Measurements from ENCODE around the gene CCDC71L. TPM values are rescaled to one million over a fixed set of nuclear protein-coding genes. Genes with fewer than 3 reads are reported as not detected.
"Not testable (repeated sequence)": the region's sequence is repeated elsewhere in the genome, so short reads cannot be mapped to it uniquely, and the experiment has no call there.

The CCDC71L gene
- 11.6 and 12.1 TPM in 2 replicates for total RNA-seq

DNA sequence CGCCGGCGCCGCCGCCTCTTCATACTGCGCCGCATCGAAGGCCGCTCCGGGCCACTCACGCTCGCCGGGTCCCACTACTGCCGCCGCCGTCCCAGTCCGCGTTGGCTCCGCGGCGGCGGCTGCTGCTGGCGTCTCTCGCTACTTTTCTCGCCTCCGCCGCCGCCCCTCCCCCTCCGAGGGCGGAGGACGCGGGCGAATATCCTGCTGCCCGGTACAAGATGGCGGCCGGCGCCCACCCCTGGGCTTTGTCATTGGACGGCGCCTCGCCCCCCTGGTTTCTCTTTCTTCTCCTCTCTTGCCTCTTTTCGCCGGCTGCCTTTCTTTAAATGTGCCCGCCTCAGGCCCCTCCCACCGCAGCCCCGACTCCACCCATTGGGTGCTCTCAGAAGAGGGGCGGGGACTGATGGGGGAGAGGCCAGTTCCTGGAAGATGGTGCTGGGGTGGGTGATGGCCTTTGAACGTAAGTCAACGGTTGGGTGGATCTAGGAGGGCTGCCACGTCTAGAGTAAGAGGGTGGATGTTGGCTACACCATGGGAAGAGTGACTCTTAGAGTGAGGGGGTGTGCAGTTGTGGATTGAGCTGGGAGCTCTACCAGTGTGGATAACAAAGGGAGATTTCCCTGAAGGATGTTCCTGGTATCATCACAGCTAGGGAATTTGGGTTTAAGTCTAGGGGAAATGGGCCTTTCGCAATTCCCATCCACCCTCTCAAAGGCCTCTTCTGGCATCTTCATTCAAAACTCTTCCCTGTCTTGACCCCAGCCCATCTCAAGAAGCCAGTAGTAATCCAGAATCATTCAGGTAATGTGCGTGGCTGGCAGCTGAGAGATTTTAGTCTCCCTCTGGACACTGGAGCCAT lies at the start of gene CCDC71L:
Gene CCDC71L (minus strand): TSS at position 297 of the 859 bp plus-strand sequence. CDS start 262 bp downstream, at position 35.
- intact Hi-C loops (cut with micrococcal nuclease) = loop anchor here (1.0 to 10.0 kb wide), 26 partner anchors 57 to 1866 kb away; partner anchors contain the start of genes ATXN7L1, CBLL1, COG5 and DLD

- intact Hi-C loops (cut with micrococcal nuclease) = not testable (repeated sequence)
Measured at GRCh38 chr7:106709604-106710003, 48.6 kb upstream of the CCDC71L start.

DNA sequence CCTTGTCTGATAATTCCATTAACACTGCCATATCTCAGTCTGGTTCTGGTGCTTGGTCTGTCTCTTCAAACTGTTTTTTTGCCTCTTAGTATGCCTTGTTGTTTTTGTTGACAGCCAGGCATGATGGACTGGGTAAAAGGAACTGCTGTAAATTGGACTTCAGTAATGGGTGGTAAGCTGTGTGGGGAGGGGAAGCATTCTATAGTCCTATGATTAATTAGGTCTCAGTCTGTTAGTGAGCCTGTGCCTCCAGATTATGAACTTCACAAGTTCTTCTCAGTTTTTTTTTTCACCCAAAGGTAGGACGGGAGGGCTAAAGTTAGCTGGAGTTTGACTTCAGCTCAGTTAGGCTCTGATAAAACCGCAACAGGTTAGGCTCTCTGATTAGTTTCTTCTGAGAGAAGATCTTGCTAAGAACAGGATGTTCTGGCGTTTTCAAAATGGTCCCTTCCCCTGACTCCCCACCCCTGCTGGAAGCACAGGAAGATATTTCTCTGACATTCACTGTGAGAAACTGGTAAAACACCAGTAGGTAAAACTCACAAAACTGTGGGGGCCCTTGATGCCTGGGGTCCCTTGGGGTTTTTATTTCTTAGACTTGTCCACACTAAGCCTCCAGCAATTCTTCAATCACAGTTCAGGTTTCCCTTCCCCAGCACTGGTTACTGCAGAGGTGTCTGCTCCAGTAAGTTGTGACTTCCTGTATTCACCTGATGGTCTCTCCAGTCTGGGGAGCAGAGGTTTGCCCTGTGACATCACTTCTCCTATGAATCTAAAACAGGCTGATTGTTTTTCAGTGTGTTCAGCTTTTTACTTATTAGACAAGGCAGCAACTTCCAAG lies 43.3 kb upstream of the CCDC71L start:
- intact Hi-C loops (cut with micrococcal nuclease) = no loop called here

- intact Hi-C loops (cut with micrococcal nuclease) = loop anchor here (1.0 kb wide), 1 partner anchor 50 kb away; no protein-coding TSS in a partner anchor
Measured at GRCh38 chr7:106693677-106694353, 32.9 kb upstream of the CCDC71L start.

GRCh38 chr7:106692450-106693051 lies 31.6 kb upstream of the CCDC71L start:
- intact Hi-C loops (cut with micrococcal nuclease) = no loop called here

GRCh38 chr7:106688161-106688560 lies 27.2 kb upstream of the CCDC71L start:
- intact Hi-C loops (cut with micrococcal nuclease) = not testable (repeated sequence)

- intact Hi-C loops (cut with micrococcal nuclease) = no loop called here
Measured at GRCh38 chr7:106683941-106684340, 23.0 kb upstream of the CCDC71L start.

- intact Hi-C loops (cut with micrococcal nuclease) = no loop called here
Measured at GRCh38 chr7:106681815-106682495, 21.0 kb upstream of the CCDC71L start.

DNA sequence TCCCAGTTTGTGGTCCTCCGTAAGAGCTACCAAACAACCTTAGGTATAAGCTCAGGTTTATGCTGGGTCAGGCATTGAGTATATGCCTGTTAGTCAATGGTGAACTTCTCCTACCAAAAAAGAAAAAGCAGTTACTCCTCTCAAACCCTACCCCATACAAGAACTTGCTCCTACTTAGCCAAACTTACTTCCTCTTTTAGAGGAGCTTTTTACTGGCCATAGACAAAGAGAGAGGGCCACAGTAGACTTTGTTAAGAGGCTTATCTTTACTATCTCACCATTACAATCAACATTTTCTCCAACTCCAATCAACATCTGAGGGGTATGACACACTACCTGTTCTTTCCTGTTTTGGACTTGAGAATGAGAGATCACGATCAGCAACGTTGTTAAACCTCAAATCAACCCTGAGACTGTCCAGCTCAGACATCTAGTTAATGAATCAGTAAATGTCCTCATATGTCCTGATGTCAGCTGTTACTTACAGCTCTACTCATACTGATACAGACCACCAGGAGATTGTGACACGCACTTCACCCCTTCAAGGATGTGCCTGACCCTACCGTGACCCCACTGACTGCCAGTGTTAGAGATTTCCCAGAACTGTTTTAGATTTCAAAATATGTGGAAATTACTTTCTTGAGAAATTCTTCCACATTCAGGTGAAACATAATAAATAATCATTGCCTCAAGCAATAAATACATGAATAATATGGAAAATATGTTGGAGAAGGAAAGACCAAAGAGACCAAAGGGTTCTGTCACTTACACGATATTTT lies 18.4 kb upstream of the CCDC71L start:
- intact Hi-C loops (cut with micrococcal nuclease) = no loop called here

- intact Hi-C loops (cut with micrococcal nuclease) = no loop called here
Measured at GRCh38 chr7:106678795-106679152, 17.8 kb upstream of the CCDC71L start.

- intact Hi-C loops (cut with micrococcal nuclease) = not testable (repeated sequence)
Measured at GRCh38 chr7:106676506-106676905, 15.5 kb upstream of the CCDC71L start.

- intact Hi-C loops (cut with micrococcal nuclease) = not testable (repeated sequence)
Measured at GRCh38 chr7:106673688-106674087, 12.7 kb upstream of the CCDC71L start.

DNA sequence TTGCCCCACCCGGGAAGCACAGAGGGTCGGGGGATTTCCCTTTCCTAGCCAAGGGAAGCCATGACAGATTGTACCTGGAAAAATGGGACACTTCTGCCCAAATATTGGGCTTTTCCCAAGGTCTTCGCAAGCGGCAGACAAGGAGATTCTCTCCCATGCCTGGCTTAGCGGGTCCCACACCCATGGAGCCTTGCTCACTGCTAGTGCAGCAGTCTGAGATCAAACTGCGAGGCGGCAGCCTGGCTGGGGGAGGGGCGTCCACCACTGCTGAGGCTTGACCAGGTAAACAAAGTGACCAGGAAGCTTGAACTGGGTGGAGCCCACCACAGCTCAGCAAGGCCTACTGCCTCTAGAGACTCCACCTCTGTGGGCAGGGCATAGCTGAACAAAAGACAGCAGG lies 11.0 kb upstream of the CCDC71L start:
- intact Hi-C loops (cut with micrococcal nuclease) = not testable (repeated sequence)

DNA sequence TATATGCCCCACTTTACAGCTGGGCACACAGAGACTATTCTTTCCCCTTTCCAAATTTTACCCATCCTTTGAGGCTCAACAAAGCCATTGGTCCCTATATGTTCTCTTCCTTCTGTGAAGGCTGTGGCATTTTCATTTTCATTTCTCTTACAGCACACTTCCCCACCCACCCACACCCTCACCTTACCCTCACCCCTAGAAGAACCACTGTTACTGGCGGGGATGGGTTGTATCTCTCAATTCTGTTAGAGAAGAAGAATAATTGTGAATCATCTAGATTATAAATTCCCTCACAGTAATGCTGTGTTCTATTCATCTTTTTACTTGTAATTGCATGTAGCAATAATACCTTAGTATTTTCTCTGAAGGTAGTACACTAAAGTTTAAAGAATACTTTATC lies 10.2 kb upstream of the CCDC71L start:
- intact Hi-C loops (cut with micrococcal nuclease) = no loop called here

DNA sequence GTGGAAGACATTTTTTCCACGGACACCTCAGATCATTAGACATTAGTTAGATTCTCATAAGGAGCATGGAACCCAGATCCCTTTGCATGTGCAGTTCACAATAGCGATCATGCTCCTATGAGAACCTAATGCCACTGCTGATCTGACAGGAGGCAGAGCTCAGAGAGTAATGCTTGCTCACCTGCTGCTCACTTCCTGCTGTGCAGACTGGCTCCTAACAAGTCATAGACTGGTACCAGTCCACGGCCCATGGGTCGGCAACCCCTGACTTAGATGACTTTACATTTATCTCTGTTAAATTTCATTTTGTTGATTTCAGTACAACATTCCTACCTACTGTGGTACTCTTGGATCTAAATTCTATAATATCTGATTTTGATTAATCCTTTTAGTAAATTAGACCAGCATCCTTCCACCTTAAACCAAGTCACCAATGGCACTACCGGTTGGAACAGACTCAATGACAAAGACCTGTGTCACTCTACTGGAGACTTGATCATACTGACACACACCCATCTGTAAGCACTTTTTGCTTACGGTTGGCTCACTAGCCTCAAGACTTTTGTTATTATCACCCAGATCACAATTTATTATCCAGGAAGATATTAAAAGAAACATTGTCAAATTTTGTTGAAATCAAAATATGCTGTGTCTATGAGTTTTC lies 8.0 kb upstream of the CCDC71L start:
- intact Hi-C loops (cut with micrococcal nuclease) = loop anchor here (10.0 kb wide), 2 partner anchors 986 to 1226 kb away; partner anchors contain the start of gene DLD

- intact Hi-C loops (cut with micrococcal nuclease) = loop anchor here (10.0 kb wide), 2 partner anchors 988 to 1228 kb away; partner anchors contain the start of gene DLD
Measured at GRCh38 chr7:106666353-106666752, 5.4 kb upstream of the CCDC71L start.

GRCh38 chr7:106664343-106664742 lies 3.4 kb upstream of the CCDC71L start:
- intact Hi-C loops (cut with micrococcal nuclease) = loop anchor here (5.0 to 10.0 kb wide), 6 partner anchors 592 to 1863 kb away; partner anchors contain the start of genes COG5, DLD, DUS4L and PNPLA8

DNA sequence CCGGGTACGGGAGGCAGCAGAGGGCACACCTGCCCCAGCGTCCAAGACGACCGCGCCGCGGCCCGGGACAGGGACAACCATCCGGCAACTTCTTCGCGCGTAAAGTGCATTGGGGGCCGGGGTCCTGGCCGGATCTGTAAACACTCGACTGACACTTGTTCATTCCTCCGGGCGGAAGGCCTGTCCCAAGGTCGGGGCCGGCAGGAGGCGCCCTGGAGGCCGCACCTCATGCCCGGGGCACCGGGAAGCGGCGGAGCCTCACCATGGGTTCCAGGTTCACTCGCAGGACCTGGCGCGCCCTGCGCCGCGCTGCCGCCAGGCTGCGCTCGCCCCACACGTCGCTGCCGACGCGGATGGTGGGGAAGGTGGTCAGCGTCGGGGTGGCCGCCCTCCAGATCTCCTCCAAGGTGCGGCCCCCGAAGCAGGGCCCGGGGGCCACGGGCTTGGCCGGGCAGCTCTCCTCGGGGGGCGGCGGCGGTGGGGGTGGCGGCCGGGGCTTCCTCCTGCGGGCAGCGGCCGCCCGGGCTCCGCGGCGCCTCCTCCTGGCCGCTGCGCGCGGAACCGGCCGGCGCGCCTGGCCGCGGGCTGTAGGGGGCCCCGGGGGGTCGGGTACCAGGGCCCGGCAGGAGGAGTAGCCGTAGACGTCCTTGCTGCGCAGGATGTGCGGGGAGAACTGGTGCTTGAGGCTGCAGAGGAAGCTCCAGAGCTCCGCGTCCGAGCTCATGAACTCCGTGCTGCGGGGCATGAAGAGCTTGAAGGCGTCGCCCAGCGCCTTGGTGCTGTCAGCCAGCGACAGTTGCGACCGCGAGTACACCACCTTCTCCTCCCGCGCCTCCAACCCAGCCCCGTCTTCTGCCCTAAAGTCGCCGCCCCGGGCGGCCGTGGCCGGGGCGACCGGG lies 746 bp downstream of the CCDC71L start:
- intact Hi-C loops (cut with micrococcal nuclease) = loop anchor here (1.0 to 10.0 kb wide), 18 partner anchors 56 to 1867 kb away; partner anchors contain the start of genes ATXN7L1, COG5, DLD and DUS4L
